Endodermal cell (in vitro differentiated cells): Measurements from ENCODE around the gene GRID1. TPM values are rescaled to one million over a fixed set of nuclear protein-coding genes. Genes with fewer than 3 reads are reported as not detected.
"Not testable (repeated sequence)": the region's sequence is repeated elsewhere in the genome, so short reads cannot be mapped to it uniquely, and the experiment has no call there.

Experiments used
- DNase-seq: peaks from one replicate; pipeline ENCODE4 v3.0.0-alpha.2; 2017
- H3K27ac ChIP-seq: 2 replicates; pipeline ENCODE4 v1.5.1; 2013; ENCODE audit warnings: mild to moderate bottlenecking, low read depth, low read length, moderate library complexity
- H3K27me3 ChIP-seq: 2 replicates; pipeline ENCODE4 v1.6.1; 2013; ENCODE audit warnings: mild to moderate bottlenecking, low read length, moderate library complexity; ENCODE audit not compliant: insufficient read depth, control insufficient read depth, poor library complexity, severe bottlenecking
- H3K36me3 ChIP-seq: 2 replicates; pipeline ENCODE4 v1.7.0; 2013; ENCODE audit warnings: mild to moderate bottlenecking, low read length, moderate library complexity; ENCODE audit not compliant: control insufficient read depth, insufficient read depth
- H3K4me1 ChIP-seq: one replicate; pipeline ENCODE4 v1.7.0; 2013; ENCODE audit warnings: low read length; ENCODE audit not compliant: control insufficient read depth, insufficient read depth
- H3K4me3 ChIP-seq: 2 replicates; pipeline ENCODE4 v1.5.1; 2013; ENCODE audit warnings: mild to moderate bottlenecking, low read length, moderate library complexity
- H3K9ac ChIP-seq: 2 replicates; pipeline ENCODE4 v1.6.1; 2013; ENCODE audit warnings: mild to moderate bottlenecking, low read length, moderate library complexity; ENCODE audit not compliant: poor library complexity, severe bottlenecking; ENCODE audit errors: extremely low read depth
- H3K9me3 ChIP-seq: 2 replicates; pipeline ENCODE4 v1.6.1; 2013; ENCODE audit warnings: mild to moderate bottlenecking, low read length, moderate library complexity; ENCODE audit not compliant: control insufficient read depth
- H3K27ac Mint-ChIP-seq: 2 replicates; pipeline ENCODE4 v1.8.0; 2020; ENCODE audit warnings: mixed read lengths
- H3K27me3 Mint-ChIP-seq: 2 replicates; pipeline ENCODE4 v1.8.0; 2021; ENCODE audit warnings: mild to moderate bottlenecking, mixed read lengths; ENCODE audit not compliant: insufficient read depth
- H3K36me3 Mint-ChIP-seq: 2 replicates; pipeline ENCODE4 v1.8.0; 2020; ENCODE audit warnings: low read depth, mixed read lengths
- H3K4me1 Mint-ChIP-seq: 2 replicates; pipeline ENCODE4 v1.8.0; 2020; ENCODE audit warnings: mixed read lengths
- H3K4me3 Mint-ChIP-seq: 2 replicates; pipeline ENCODE4 v1.8.0; 2020; ENCODE audit warnings: mild to moderate bottlenecking, moderate library complexity, mixed read lengths
- H3K9me3 Mint-ChIP-seq: 2 replicates; pipeline ENCODE4 v1.8.0; 2020; ENCODE audit warnings: mild to moderate bottlenecking, mixed read lengths
- CTCF ChIP-seq: fragments of 200-600 bp; sonication (generic); conservative IDR thresholded peaks from 2 replicates; pipeline ENCODE4 v1.5.0; 2021; ENCODE audit warnings: antibody characterized with exemption, mild to moderate bottlenecking
- WGBS, 2 experiments: methylation state at CpG; one replicate each; pipeline versions ENCODE4 v1.1.5 to v1.1.7; 2013; ENCODE audit warnings: missing lambda C conversion rate in 2 of 2, mixed read lengths in 1 of 2; ENCODE audit not compliant: insufficient coverage in 1 of 2, insufficient read length in 1 of 2; 5-methylcytosine and 5-hydroxymethylcytosine counted together
- total RNA-seq, 2 donors: library from RNA; stranded (reverse); fragmentation: NEBNext Ultra II Directional in 1 of 2; extraction: Animal tissue kit (Norgen Biotek cat#: 25700) in 1 of 2; gene quantifications; 2 replicates in 1 of 2; 3 replicates in 1 of 2; pipeline ENCODE4 v1.2.1, GENCODE V29; 2021

Gene GRID1
- total RNA-seq, 2 donors from 2014 or later, result 0.13 to 0.53 TPM

DNA sequence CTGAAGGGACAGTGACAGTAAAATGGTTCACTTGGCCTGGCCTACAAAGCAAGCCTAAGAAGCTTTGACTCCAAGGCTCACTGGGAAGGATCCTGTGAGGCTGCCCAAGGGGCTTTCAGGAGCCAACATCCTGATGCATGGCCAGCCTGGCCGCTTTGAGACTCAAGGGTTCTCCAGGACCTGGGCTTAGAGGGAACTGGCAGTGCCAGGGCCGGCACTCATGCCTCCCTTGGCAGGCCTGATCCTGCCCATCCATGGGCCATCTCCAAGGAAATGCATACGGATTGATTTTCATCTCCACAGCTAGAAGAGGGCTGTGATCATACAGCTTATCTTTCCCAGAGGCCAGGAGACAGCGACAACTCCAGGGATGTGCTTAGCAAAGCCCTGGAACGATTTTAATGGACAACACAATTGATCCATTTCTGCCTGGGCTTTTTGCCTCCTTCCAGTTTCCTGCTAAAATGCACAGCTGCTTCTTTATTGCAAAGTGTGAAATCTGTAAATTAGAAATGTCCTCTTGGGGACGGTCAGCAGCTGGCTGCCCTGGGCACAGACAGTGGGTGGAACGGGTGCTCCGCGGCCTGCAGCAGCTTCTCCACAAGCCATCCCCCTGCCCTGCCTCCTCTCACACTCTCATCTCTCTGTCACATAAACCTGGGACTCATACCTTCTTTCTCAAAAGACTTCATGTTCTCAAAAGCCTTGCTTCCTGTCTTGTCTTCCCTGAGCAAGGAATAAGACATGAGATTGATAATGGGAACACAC lies 288.5 kb downstream of the GRID1 start:
- Mint-ChIP-seq H3K4me1 (peaks cover 11% of the 10 kb centered on the region), H3K27me3 (peaks cover 5% of the 10 kb centered on the region), H3K9me3 (no peaks in the 10 kb centered on the region), H3K27ac (no peak overlapping the region), H3K36me3 (no peaks in the 10 kb centered on the region), H3K4me3 (no peak overlapping the region)
- H3K9ac ChIP-seq, result no peak overlapping the region
- peak; percentile 38 for DNase-seq
- no peaks in the 10 kb centered on the region for H3K27me3 ChIP-seq
- peaks cover 2% of the 10 kb centered on the region for H3K4me1 ChIP-seq
- no peaks in the 10 kb centered on the region for H3K9me3 ChIP-seq
- no peak overlapping the region for H3K4me3 ChIP-seq
- no peaks in the 10 kb centered on the region for H3K36me3 ChIP-seq
- WGBS, 2 experiments, result 93 to 94% methylated on average over 9 of the region's 9 CpGs
- TF ChIP-seq CTCF, result no peak
- no peak overlapping the region for H3K27ac ChIP-seq

DNA sequence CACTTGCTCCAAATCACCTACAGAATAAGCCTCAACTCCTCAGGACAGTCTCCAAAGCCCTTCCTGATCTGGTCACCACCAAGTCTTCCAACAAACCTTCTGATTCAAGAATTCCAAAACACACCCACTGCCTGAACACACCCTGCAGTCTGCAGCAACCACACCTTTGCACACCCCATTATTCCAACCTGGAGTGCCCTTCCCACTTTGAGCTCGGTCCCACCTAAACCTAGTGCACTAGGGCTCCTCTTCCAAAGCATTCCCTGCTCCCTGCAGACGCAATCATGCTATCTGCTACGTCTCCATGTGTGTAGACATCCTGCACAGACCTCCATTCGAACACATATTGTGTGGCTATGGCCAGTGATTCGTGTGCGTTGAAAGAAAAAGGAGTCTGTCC lies 289.3 kb downstream of the GRID1 start:
- TF ChIP-seq CTCF, result no peak
- Mint-ChIP-seq H3K36me3 (no peaks in the 10 kb centered on the region), H3K27me3 (peaks cover 2% of the 10 kb centered on the region), H3K27ac (no peak overlapping the region), H3K4me3 (no peak overlapping the region), H3K9me3 (no peaks in the 10 kb centered on the region), H3K4me1 (peaks cover 11% of the 10 kb centered on the region)
- Histone ChIP-seq H3K27me3 (no peaks in the 10 kb centered on the region), H3K4me3 (no peak overlapping the region), H3K9me3 (no peaks in the 10 kb centered on the region), H3K36me3 (no peaks in the 10 kb centered on the region), H3K27ac (no peak overlapping the region), H3K9ac (no peak overlapping the region), H3K4me1 (peaks cover 2% of the 10 kb centered on the region)
- DNase-seq, result peak; percentile 17
- whole genome bisulfite sequencing, 2 experiments, result 90 to 97% methylated on average over 4 to 6 of the region's 6 CpGs

DNA sequence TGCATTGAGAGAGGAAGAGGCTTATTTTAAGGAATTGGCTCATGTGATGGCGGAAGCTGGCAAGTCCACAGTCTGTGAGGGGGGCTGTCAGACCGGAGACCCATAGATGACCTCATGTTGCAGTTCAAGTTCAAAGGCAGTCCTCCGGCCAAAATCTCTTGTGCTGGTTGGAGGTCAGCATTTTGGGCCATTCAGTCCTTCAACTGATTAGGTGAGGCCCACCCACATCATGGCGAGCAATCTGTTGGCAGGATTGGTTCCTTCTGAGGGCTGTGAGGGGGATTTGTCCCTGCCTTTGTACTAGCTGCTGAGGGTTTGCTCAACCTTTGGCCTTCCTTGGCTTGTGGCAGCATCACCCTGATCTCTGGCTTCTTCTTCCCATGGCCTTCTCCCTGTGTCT lies 290.1 kb downstream of the GRID1 start:
- not testable (repeated sequence) for H3K36me3 ChIP-seq, H3K27me3 ChIP-seq, H3K27ac ChIP-seq, H3K9ac ChIP-seq, H3K27ac Mint-ChIP-seq, H3K27me3 Mint-ChIP-seq, H3K9me3 Mint-ChIP-seq, H3K4me3 Mint-ChIP-seq, H3K36me3 Mint-ChIP-seq, H3K4me3 ChIP-seq, H3K4me1 ChIP-seq, H3K9me3 ChIP-seq
- DNase-seq, result peak; percentile 14
- H3K4me1 Mint-ChIP-seq, result peaks cover 11% of the 10 kb centered on the region
- 86 to 96% methylated on average over 2 to 4 of the region's 4 CpGs for WGBS, 2 experiments
